MM.1S (cell line): ENCODE data around the gene IFI30.

ENCODE experiments used
- DNase-seq: peaks from one replicate; pipeline ENCODE4 v3.0.0-alpha.2; 2015
- H2AFZ ChIP-seq: fragments of 300-600 bp; sonication (generic); 2 replicates; pipeline ENCODE4 v1.6.0; 2016; ENCODE audit warnings: antibody characterized with exemption, low read length
- H3F3A ChIP-seq: fragments of 300-600 bp; sonication (generic); 2 replicates; pipeline ENCODE4 v1.6.1; 2016; ENCODE audit warnings: mild to moderate bottlenecking, antibody characterized with exemption, low read length, moderate library complexity, mixed read lengths; ENCODE audit not compliant: insufficient read depth
- H3K27ac ChIP-seq: fragments of 300-600 bp; sonication (generic); 2 replicates; pipeline ENCODE4 v1.5.1; 2016; ENCODE audit warnings: mild to moderate bottlenecking, low read length
- H3K27me3 ChIP-seq: fragments of 300-600 bp; sonication (generic); replicated peaks from 2 replicates; pipeline ENCODE4 v1.6.0; 2016; ENCODE audit warnings: low read length; ENCODE audit not compliant: insufficient read depth
- H3K36me3 ChIP-seq: fragments of 300-600 bp; sonication (generic); replicated peaks from 2 replicates; pipeline ENCODE4 v1.6.1; 2016; ENCODE audit warnings: mild to moderate bottlenecking, low read length, mixed read lengths; ENCODE audit not compliant: insufficient read depth
- H3K4me1 ChIP-seq: fragments of 300-600 bp; sonication (generic); 2 replicates; pipeline ENCODE4 v1.6.1; 2016; ENCODE audit warnings: low read length, mixed read lengths
- H3K4me2 ChIP-seq: fragments of 300-600 bp; sonication (generic); 2 replicates; pipeline ENCODE4 v1.6.0; 2016; ENCODE audit warnings: low read depth, low read length
- H3K4me3 ChIP-seq: fragments of 300-600 bp; sonication (generic); 2 replicates; pipeline ENCODE4 v1.5.1; 2016; ENCODE audit warnings: low read length, mixed read lengths
- H3K79me2 ChIP-seq: fragments of 300-600 bp; sonication (generic); 2 replicates; pipeline ENCODE4 v1.6.1; 2016; ENCODE audit warnings: mixed run types, low read length, mixed read lengths
- H3K9ac ChIP-seq: fragments of 300-600 bp; sonication (generic); 2 replicates; pipeline ENCODE4 v1.6.1; 2016; ENCODE audit warnings: low read length, mixed read lengths
- H3K9me2 ChIP-seq: fragments of 300-600 bp; sonication (generic); replicated peaks from 2 replicates; pipeline ENCODE4 v1.6.1; 2016; ENCODE audit warnings: mild to moderate bottlenecking, low read length, mixed read lengths; ENCODE audit not compliant: insufficient read depth
- H3K9me3 ChIP-seq: fragments of 300-600 bp; sonication (generic); replicated peaks from 2 replicates; pipeline ENCODE4 v1.6.1; 2016; ENCODE audit warnings: mild to moderate bottlenecking, low read length, mixed read lengths; ENCODE audit not compliant: insufficient read depth
- H4K20me1 ChIP-seq: fragments of 300-600 bp; sonication (generic); 2 replicates; pipeline ENCODE4 v1.6.1; 2016; ENCODE audit warnings: mild to moderate bottlenecking, low read length, moderate library complexity, mixed read lengths; ENCODE audit not compliant: insufficient read depth
- CTCF ChIP-seq: fragments of 300-600 bp; sonication (generic); IDR thresholded peaks from 2 replicates; pipeline ENCODE4 v1.5.1; 2016; ENCODE audit warnings: antibody characterized with exemption, low read length, mixed read lengths
- EZH2 ChIP-seq: fragments of 300-600 bp; sonication (generic); optimal IDR thresholded peaks from 2 replicates; pipeline ENCODE3; 2017; ENCODE audit warnings: low read depth, mild to moderate bottlenecking, antibody characterized with exemption, low read length, mixed read lengths
- EZH2phosphoT487 ChIP-seq: fragments of 300-600 bp; sonication (generic); IDR thresholded peaks from 2 replicates; pipeline ENCODE4 v1.6.1; 2018; ENCODE audit warnings: antibody characterized with exemption, low read length

Gene IFI30

GRCh38 chr19:18224525-18225354, 51.1 kb downstream of the IFI30 start:
- H3F3A ChIP-seq: no peaks in the 10 kb centered on the region
- H2AFZ ChIP-seq: peak overlapping the region; percentile 67
- H3K9me2 ChIP-seq: no peaks in the 10 kb centered on the region
- peaks cover 73% of the 10 kb centered on the region for H3K27me3 ChIP-seq
- peak overlapping the region; percentile 70 for H3K4me2 ChIP-seq
- TF ChIP-seq EZH2phosphoT487 (no peak), EZH2 (no peak), CTCF (no peak)
- peak overlapping the region; percentile 29 for H3K4me3 ChIP-seq
- DNase-seq: peak; percentile 88
- H3K9me3 ChIP-seq: no peaks in the 10 kb centered on the region
- no peak overlapping the region for H3K27ac ChIP-seq
- H3K36me3 ChIP-seq: no peaks in the 10 kb centered on the region
- no peaks in the 10 kb centered on the region for H3K4me1 ChIP-seq
- no peaks in the 10 kb centered on the region for H3K79me2 ChIP-seq
- no peaks in the 10 kb centered on the region for H4K20me1 ChIP-seq
- no peak overlapping the region; the same call in 1 of the 2 replicates for H3K9ac ChIP-seq

GRCh38 chr19:18225355-18225701, 51.7 kb downstream of the IFI30 start:
- Histone ChIP-seq H2AFZ (no peak overlapping the region), H3K27ac (no peak overlapping the region), H3K9ac (no peak overlapping the region), H3K4me2 (no peak overlapping the region), H3K79me2 (no peaks in the 10 kb centered on the region), H3K9me3 (no peaks in the 10 kb centered on the region), H3K4me3 (no peak overlapping the region), H3K4me1 (no peaks in the 10 kb centered on the region), H3F3A (no peaks in the 10 kb centered on the region), H4K20me1 (no peaks in the 10 kb centered on the region), H3K36me3 (no peaks in the 10 kb centered on the region), H3K9me2 (no peaks in the 10 kb centered on the region), H3K27me3 (peaks cover 69% of the 10 kb centered on the region)
- no peak for DNase-seq
- TF ChIP-seq EZH2: no peak
- TF ChIP-seq CTCF: no peak
- no peak for TF ChIP-seq EZH2phosphoT487

DNA sequence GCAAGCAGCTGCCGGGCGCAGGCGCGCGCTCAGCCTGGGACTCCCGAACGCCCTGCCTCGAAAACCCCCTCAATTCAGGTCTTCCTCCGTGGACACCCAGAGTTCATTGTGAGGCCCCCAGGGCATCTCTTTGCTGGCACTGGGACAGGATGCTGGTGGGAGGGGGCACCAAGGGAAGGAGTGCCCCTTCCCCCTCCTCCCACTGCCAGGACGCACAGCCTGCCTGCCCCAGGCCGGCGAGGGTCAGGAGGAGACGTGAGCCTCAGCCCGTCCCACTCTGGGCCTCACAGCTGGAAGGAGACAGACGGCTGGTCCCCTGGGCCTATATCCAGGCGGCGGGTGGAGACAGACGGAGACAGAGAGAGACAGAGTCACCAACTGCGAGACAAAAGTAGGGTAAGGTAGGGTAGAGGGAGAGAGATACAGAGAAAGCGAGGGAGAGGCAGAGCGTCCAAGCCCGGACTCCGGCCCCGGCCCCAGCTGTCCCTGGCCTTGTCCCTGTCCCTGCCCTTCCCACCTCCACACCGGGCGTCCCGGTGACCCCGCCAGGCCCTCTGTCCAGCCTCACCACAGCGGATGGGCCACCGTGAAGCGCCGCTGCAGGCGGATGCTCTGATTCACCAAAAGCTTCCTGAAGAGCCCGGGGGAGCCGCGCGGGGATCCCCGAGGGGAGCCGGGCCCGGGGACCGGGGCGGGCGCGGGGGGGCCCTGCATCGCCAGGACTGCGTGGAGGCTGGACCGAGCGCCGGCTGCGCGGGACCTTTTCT, 52.3 kb downstream of the IFI30 start, which contains the start of gene PDE4C:
TSS of gene PDE4C (minus strand) at position 737 of the 767 bp plus-strand sequence. CDS start at position 714, 23 bp downstream.
- Histone ChIP-seq H3K4me3 (no peak within 1 kb of the TSS), H3F3A (no peaks in the 10 kb centered on the region), H3K9ac (no peak within 1 kb of the TSS), H3K79me2 (no peaks in the 10 kb centered on the region), H3K27ac (no peak within 1 kb of the TSS), H3K4me1 (no peaks in the 10 kb centered on the region), H3K36me3 (no peaks in the 10 kb centered on the region), H3K4me2 (no peak within 1 kb of the TSS), H2AFZ (no peak within 1 kb of the TSS), H3K27me3 (peaks cover 70% of the 10 kb centered on the region), H3K9me2 (no peaks in the 10 kb centered on the region), H3K9me3 (no peaks in the 10 kb centered on the region), H4K20me1 (no peaks in the 10 kb centered on the region)
- TF ChIP-seq EZH2 (no peak), EZH2phosphoT487 (no peak), CTCF (no peak)
- DNase-seq: no peak
